K562 (cell line): ENCODE results near the gene TMEM139. TPM values are rescaled to one million over a fixed set of nuclear protein-coding genes. Genes with fewer than 3 reads are reported as not detected.
A peak's percentile ranks its signal among the peaks of the same experiment; 100 is the strongest.

Source experiments
- ATF3 ChIP-seq, 2 experiments: fragments of 450-650 bp in 1 of 2; sonication (generic) in 1 of 2; formaldehyde crosslinking in 1 of 2; IDR thresholded peaks in 1 of 2; conservative IDR thresholded peaks in 1 of 2; 2 replicates each; pipeline versions ENCODE4 v1.6.1 to v1.8.1; 2016 to 2023; ENCODE audit warnings: mild to moderate bottlenecking in 2 of 2, moderate library complexity in 2 of 2, inconsistent platforms in 1 of 2, missing genetic modification reagents in 1 of 2
- ATF7 ChIP-seq: fragments of 450-650 bp; IDR thresholded peaks from 2 replicates; pipeline ENCODE4 v1.7.1; 2014; ENCODE audit warnings: mild to moderate bottlenecking, moderate library complexity
- C11orf30 ChIP-seq: fragments of 450-650 bp; IDR thresholded peaks from 2 replicates; pipeline ENCODE4 v1.6.1; 2016; ENCODE audit warnings: low read depth, mild to moderate bottlenecking
- CBFB ChIP-seq: sonication (generic); formaldehyde crosslinking; IDR thresholded peaks from 2 replicates; pipeline ENCODE4 v1.4.0; 2020; ENCODE audit warnings: mild to moderate bottlenecking, missing genetic modification reagents
- DPF2 ChIP-seq: fragments of 450-650 bp; IDR thresholded peaks from 2 replicates; pipeline ENCODE4 v1.6.1; 2016
- FOSL1 ChIP-seq: fragments of 200-800 bp; sonication (Bioruptor generic); conservative IDR thresholded peaks from 2 replicates; pipeline ENCODE4 v1.6.1; 2016; ENCODE audit warnings: missing genetic modification characterization, missing compliant biosample characterization
- MAFK ChIP-seq: IDR thresholded peaks from 2 replicates; pipeline ENCODE4 v1.6.1; 2011; ENCODE audit warnings: low read length, improper control_type of control experiment
- MEIS2 ChIP-seq: fragments of 450-650 bp; IDR thresholded peaks from 2 replicates; pipeline ENCODE4 v1.6.1; 2014; ENCODE audit warnings: mild to moderate bottlenecking; ENCODE audit not compliant: partially characterized antibody
- SMARCC2 ChIP-seq: fragments of 450-650 bp; IDR thresholded peaks from 2 replicates; pipeline ENCODE4 v1.6.1; 2017; ENCODE audit warnings: antibody characterized with exemption, moderate library complexity, mild to moderate bottlenecking, low read depth
- SMARCE1 ChIP-seq: fragments of 450-650 bp; IDR thresholded peaks from 2 replicates; pipeline ENCODE4 v1.7.1; 2016; ENCODE audit warnings: mild to moderate bottlenecking
- TAL1 ChIP-seq: fragments of 450-650 bp; IDR thresholded peaks from 2 replicates; pipeline ENCODE4 v1.6.1; 2016; ENCODE audit warnings: mild to moderate bottlenecking
- ZNF212 ChIP-seq: fragments of 450-650 bp; formaldehyde crosslinking; IDR thresholded peaks from 2 replicates; pipeline ENCODE4 v1.4.0; 2020; ENCODE audit warnings: mild to moderate bottlenecking
- ZNF445 ChIP-seq: fragments of 250-450 bp; sonication (Bioruptor Pico); IDR thresholded peaks from 2 replicates; pipeline ENCODE4 v1.4.0; 2020; ENCODE audit warnings: low read depth, mild to moderate bottlenecking, moderate library complexity
- polyA plus RNA-seq, 8 experiments: library from polyadenylated mRNA; depleted of rRNA in 4 of 8; stranded (reverse) in 5 of 8; unstranded in 3 of 8; fragments of >200 nt; fragmentation: Nextera tagmentation in 2 of 8; fragmentation: Illumina TruSeq in 1 of 8; extraction: Ambion mirVana in 2 of 8; extraction: Trizol in 1 of 8; gene quantifications; 2 replicates each; pipeline versions ENCODE4 v1.2.1 to v1.2.3, GENCODE V29; 2011 to 2014; ENCODE audit warnings: inconsistent platforms in 1 of 8, missing spikeins in 1 of 8
- total RNA-seq, 7 experiments: library from RNA; depleted of rRNA in 6 of 7; stranded (reverse); fragments of >200 nt in 6 of 7; fragmentation: Illumina TruSeq in 2 of 7; extraction: Trizol in 2 of 7; gene quantifications; 2 replicates each; pipeline versions ENCODE4 v1.2.1 to v1.2.3, GENCODE V29; 2011 to 2021; ENCODE audit warnings: low replicate concordance in 1 of 7

Gene TMEM139
- total and polyA plus RNA-seq, 9 of the 15 experiments (the other 6 are each of a cell fraction or from before 2014, with no cell fraction given): 0.27 to 1.8 (median 0.79) TPM

- TF ChIP-seq TAL1: peak; percentile 50; the same call in 1 of the 2 replicates
- TF ChIP-seq CBFB (CRISPR knock-in tag): no peak
- peak; percentile 55; the same call in 1 of the 2 replicates for TF ChIP-seq SMARCC2
- peak; percentile 71 for TF ChIP-seq ATF7
- peak; percentile 9; the same call in 1 of the 2 replicates for TF ChIP-seq C11orf30
- TF ChIP-seq SMARCE1: peak; percentile 78; the same call in 1 of the 2 replicates
- peak; percentile 2; the same call in 1 of the 2 replicates for TF ChIP-seq MAFK
- peak; percentile 95 for TF ChIP-seq FOSL1
- peak; percentile 61 for TF ChIP-seq MEIS2
- peak; percentile 69 for TF ChIP-seq ATF3 (IDR thresholded peaks at IDR 0.05)
- no peak for TF ChIP-seq ATF3 (CRISPR knock-in tag; conservative IDR thresholded peaks at IDR 0.05)
- no peak for TF ChIP-seq ZNF445 (CRISPR knock-in tag)
- TF ChIP-seq ZNF212: no peak
- 0 out of 2 replicates have a peak, but pooled peaks have one; percentile 28 for TF ChIP-seq DPF2
Observed at GRCh38 chr7:143295870-143296269, 11.1 kb downstream of the TMEM139 start (continued).
